ENCODE measurements around the gene CACNA1F. TPM values are rescaled to one million over a fixed set of nuclear protein-coding genes. Genes with fewer than 3 reads are reported as not detected.

Gene CACNA1F
- polyA plus RNA-seq, 1 donor = 0.03 TPM

- DNase-seq (ENCODE audit: low read depth) = no peak
Observed at GRCh38 chrX:49199315-49199595, 33.9 kb downstream of the CACNA1F start.

GRCh38 chrX:49198540-49199314 is 34.4 kb downstream of the CACNA1F start:
- no peak for DNase-seq (ENCODE audit: low read depth)

- DNase-seq (ENCODE audit: low read depth) = no peak
Observed at GRCh38 chrX:49197543-49198087, 35.5 kb downstream of the CACNA1F start.

GRCh38 chrX:49193542-49193964 is 39.6 kb downstream of the CACNA1F start:
- no peak for DNase-seq (ENCODE audit: low read depth)

GRCh38 chrX:49192722-49193328 is 40.3 kb downstream of the CACNA1F start:
- DNase-seq (ENCODE audit: low read depth) = no peak

GRCh38 chrX:49191574-49192011 is 41.5 kb downstream of the CACNA1F start:
- no peak for DNase-seq (ENCODE audit: low read depth)

- DNase-seq (ENCODE audit: low read depth) = peak; percentile 96
Observed at GRCh38 chrX:49190821-49191573, 42.1 kb downstream of the CACNA1F start.

GRCh38 chrX:49189606-49190005 is 43.5 kb downstream of the CACNA1F start:
- no peak for DNase-seq (ENCODE audit: low read depth)

GRCh38 chrX:49188468-49189076 is 44.6 kb downstream of the CACNA1F start:
- DNase-seq (ENCODE audit: low read depth) = no peak

GRCh38 chrX:49187526-49187925 is 45.6 kb downstream of the CACNA1F start:
- DNase-seq (ENCODE audit: low read depth) = no peak

GRCh38 chrX:49187028-49187394 is 46.1 kb downstream of the CACNA1F start:
- no peak for DNase-seq (ENCODE audit: low read depth)

GRCh38 chrX:49186125-49187027 is 46.8 kb downstream of the CACNA1F start, which contains the start of gene PRICKLE3:
TSS of gene PRICKLE3 (minus strand) at chrX:49186373. CDS start at chrX:49186297, 76 bp downstream.
- no peak for DNase-seq (ENCODE audit: low read depth)

GRCh38 chrX:49184294-49185281 is 48.6 kb downstream of the CACNA1F start:
- no peak for DNase-seq (ENCODE audit: low read depth)

- no peak for DNase-seq (ENCODE audit: low read depth)
Observed at GRCh38 chrX:49183701-49184281, 49.3 kb downstream of the CACNA1F start.

GRCh38 chrX:49179358-49179757 is 53.8 kb downstream of the CACNA1F start:
- no peak for DNase-seq (ENCODE audit: low read depth)

- DNase-seq (ENCODE audit: low read depth) = no peak
Observed at GRCh38 chrX:49178537-49178936, 54.6 kb downstream of the CACNA1F start.

- DNase-seq (ENCODE audit: low read depth) = no peak
Observed at GRCh38 chrX:49177873-49178480, 55.2 kb downstream of the CACNA1F start.

GRCh38 chrX:49177338-49177833 is 55.8 kb downstream of the CACNA1F start:
- DNase-seq (ENCODE audit: low read depth) = no peak
